Central memory CD8-positive, alpha-beta T cell (primary cell): ENCODE measurements around the gene LMBR1L.
"Not testable (repeated sequence)": the region's sequence is repeated elsewhere in the genome, so short reads cannot be mapped to it uniquely, and the experiment has no call there.

ENCODE experiments used
- ATAC-seq: fragments of 150-1000 bp; cut with Tn5 transposase; replicated peaks from 2 replicates; pipeline ENCODE4 v1.10.0; 2022; ENCODE audit warnings: mild to moderate bottlenecking, moderate FRiP score, moderate number of reproducible peaks; ENCODE audit not compliant: poor library complexity, severe bottlenecking; ENCODE audit errors: extremely low read depth
- DNase-seq, 2 donors: peaks; one replicate each; pipeline ENCODE4 v3.0.0; 2021; ENCODE audit warnings: low spot score in 2 of 2
- H3K27ac Mint-ChIP-seq: one replicate; pipeline ENCODE4 v1.8.0; 2022; ENCODE audit warnings: low read depth, mild to moderate bottlenecking, moderate library complexity, mixed read lengths
- H3K27me3 Mint-ChIP-seq: one replicate; pipeline ENCODE4 v1.8.0; 2022; ENCODE audit warnings: mixed read lengths
- H3K36me3 Mint-ChIP-seq: one replicate; pipeline ENCODE4 v1.8.0; 2022; ENCODE audit warnings: mild to moderate bottlenecking, moderate library complexity, mixed read lengths; ENCODE audit not compliant: insufficient read depth
- H3K4me1 Mint-ChIP-seq: one replicate; pipeline ENCODE4 v1.8.0; 2022; ENCODE audit warnings: mixed read lengths
- H3K4me3 Mint-ChIP-seq: one replicate; pipeline ENCODE4 v1.8.0; 2022; ENCODE audit warnings: mild to moderate bottlenecking, moderate library complexity, mixed read lengths
- H3K9me3 Mint-ChIP-seq: one replicate; pipeline ENCODE4 v1.8.0; 2022; ENCODE audit warnings: mixed read lengths

Gene LMBR1L, protein sequence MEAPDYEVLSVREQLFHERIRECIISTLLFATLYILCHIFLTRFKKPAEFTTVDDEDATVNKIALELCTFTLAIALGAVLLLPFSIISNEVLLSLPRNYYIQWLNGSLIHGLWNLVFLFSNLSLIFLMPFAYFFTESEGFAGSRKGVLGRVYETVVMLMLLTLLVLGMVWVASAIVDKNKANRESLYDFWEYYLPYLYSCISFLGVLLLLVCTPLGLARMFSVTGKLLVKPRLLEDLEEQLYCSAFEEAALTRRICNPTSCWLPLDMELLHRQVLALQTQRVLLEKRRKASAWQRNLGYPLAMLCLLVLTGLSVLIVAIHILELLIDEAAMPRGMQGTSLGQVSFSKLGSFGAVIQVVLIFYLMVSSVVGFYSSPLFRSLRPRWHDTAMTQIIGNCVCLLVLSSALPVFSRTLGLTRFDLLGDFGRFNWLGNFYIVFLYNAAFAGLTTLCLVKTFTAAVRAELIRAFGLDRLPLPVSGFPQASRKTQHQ

DNA sequence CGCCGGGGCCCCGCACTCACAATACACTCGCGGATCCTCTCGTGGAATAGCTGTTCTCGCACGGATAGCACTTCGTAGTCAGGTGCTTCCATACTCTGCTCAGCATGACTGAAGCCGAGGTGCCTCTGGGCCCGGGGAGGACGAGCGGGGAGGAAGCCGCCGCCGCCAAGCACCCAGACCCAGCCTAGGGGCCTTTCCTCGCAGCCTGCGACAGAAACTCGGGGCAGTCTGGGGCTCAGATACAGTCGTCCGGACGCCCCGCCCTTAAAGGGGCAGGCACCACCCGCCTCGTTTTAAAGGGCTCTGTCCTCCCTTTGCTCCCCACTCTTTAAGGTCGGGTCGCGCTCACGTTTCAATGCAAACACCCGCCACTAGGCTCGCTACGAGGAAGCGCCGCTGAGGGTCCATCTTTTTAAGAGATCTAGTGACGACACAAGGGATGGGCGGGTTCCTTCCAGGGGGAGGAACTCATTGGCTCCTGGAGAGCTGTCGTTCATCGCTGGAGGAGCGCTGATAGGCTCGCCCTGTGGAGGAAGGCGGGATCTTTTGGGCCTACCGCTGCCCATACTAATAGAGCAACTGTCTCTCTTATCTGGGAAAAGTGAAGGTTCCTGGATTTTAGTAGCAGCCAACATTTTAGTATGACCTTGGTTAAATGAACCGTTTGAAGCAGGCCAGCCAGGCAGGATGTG lies at the start of gene LMBR1L:
LMBR1L (minus strand) TSS at position 384 of the 692 bp plus-strand sequence; CDS start at position 92, 292 bp downstream.
- H3K36me3 Mint-ChIP-seq = peaks cover 10% of the 10 kb centered on the region
- H3K27ac Mint-ChIP-seq = peak within 1 kb of the TSS; percentile 99
- H3K4me1 Mint-ChIP-seq = peaks cover 39% of the 10 kb centered on the region
- H3K4me3 Mint-ChIP-seq = peak within 1 kb of the TSS; percentile 99
- H3K27me3 Mint-ChIP-seq = no peaks in the 10 kb centered on the region
- ATAC-seq (peak; percentile 96), DNase-seq (peak; percentile 91 to 98)
- no peaks in the 10 kb centered on the region for H3K9me3 Mint-ChIP-seq

DNA sequence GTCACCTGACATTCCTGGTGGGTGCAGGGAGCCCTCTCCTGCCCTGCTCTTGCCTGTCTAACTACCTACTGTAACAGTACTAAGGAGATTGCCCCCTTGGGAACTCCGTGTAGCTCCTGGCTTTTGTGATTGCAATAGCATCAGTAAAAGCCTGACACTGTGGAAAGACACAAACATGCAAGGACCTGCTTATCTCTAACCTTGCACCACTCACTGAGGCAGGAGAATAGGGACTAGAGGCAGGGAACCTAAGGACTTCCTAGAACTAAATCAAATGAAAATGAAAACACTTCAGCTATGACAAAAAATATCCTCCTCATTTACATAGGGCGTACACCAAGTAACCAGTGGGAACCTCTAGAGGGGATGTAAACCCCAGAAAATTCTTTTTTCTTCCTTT lies 49.8 kb upstream of the LMBR1L start:
- no peaks in the 10 kb centered on the region for H3K27me3 Mint-ChIP-seq
- no peak overlapping the region for H3K4me3 Mint-ChIP-seq
- H3K36me3 Mint-ChIP-seq = no peaks in the 10 kb centered on the region
- no peaks in the 10 kb centered on the region for H3K9me3 Mint-ChIP-seq
- ATAC-seq (no peak), DNase-seq (no peak)
- no peaks in the 10 kb centered on the region for H3K4me1 Mint-ChIP-seq
- H3K27ac Mint-ChIP-seq = no peak overlapping the region

DNA sequence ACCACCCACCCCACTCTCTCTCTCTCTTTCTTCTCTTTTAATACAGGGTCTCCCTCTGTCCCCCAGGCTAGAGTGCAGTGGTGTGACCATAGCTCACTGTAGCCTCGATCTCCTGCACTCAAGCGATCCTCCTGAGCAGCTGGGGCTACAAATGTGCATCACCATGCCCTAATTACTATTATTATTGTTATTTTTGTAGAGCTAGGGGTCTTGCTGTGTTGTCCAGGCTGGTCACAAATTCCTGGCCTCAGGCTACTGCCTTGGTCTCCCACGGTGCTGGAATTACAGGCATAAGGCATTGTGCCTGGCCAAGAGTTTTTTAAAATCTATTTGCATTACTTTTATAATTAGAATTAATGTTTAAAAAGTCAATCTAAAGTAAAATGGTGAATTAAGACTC lies 43.6 kb upstream of the LMBR1L start:
- Mint-ChIP-seq H3K27ac (no peak overlapping the region), H3K36me3 (no peaks in the 10 kb centered on the region), H3K4me3 (no peak overlapping the region), H3K27me3 (no peaks in the 10 kb centered on the region), H3K9me3 (no peaks in the 10 kb centered on the region), H3K4me1 (no peaks in the 10 kb centered on the region)
- no peak for ATAC-seq
- no peak for DNase-seq

DNA sequence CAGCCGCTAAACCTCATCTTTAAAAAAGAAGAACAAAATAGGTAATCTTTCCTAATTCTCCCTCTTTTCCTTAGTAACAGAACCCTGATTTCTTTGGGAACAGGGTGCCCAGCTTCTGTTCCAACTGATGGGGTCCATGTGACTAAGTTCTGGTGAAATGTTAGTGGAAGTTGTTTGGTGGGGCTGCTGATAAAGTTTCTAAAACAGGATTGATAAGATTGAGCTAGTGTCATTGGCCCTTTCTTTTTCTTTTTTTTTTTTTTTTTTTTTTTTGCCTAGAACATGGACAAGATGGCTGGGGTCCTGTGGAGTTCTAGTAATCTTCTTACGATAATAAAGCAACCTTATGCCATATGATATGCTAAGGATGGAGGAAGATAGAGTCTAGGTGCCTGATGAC lies 36.7 kb upstream of the LMBR1L start:
- Mint-ChIP-seq H3K27ac (no peak overlapping the region), H3K36me3 (no peaks in the 10 kb centered on the region)
- ATAC-seq = no peak

DNA sequence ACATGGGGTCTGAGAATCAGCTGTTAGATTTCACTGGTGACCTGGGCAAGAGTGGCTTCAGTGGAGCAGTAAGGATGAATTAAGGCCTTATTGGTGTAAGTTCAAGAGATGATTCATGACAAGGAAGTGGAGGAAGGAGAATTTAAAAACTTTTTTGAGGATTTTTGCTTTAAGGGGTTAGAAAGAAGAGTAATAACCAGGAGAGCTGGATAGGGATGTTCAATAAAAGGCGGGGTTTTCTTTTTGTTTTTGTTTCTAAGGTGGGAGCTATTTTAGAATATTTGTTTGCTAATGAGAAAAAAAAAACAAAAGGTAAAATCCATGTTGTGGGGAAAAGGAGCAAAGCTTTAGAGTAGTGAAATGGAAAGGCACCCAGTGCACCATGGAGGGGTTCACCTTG lies 35.8 kb upstream of the LMBR1L start:
- ATAC-seq = no peak
- Mint-ChIP-seq H3K4me3 (no peak overlapping the region), H3K4me1 (no peaks in the 10 kb centered on the region), H3K36me3 (no peaks in the 10 kb centered on the region), H3K27me3 (no peaks in the 10 kb centered on the region), H3K27ac (no peak overlapping the region), H3K9me3 (no peaks in the 10 kb centered on the region)
- no peak for DNase-seq

More for the DNA sequence above, 36.7 kb upstream of the LMBR1L start:
- H3K4me1 Mint-ChIP-seq = no peaks in the 10 kb centered on the region
- H3K27me3 Mint-ChIP-seq = no peaks in the 10 kb centered on the region
- DNase-seq = no peak
- no peak overlapping the region for H3K4me3 Mint-ChIP-seq
- H3K9me3 Mint-ChIP-seq = no peaks in the 10 kb centered on the region

DNA sequence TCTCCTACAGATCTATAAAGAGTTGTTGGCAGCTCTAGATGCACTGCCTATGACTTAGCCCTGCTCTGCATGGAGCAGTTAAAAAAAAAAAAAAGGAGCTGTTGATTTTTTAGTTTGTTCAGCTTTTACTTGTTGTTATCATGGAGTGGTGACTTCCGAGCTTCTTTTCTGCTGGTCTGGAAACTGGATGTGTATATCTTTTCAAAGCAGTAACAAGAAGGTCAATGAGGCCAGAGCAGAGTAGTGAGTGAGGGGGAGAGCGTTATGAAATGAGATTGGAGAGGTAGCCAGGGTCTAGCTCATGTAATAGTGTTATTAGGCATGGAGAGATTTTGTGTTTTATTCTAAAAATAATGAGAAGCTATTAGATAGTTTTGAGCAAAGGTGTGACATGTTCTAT lies 33.7 kb upstream of the LMBR1L start:
- DNase-seq (no peak), ATAC-seq (no peak)
- no peaks in the 10 kb centered on the region for H3K27me3 Mint-ChIP-seq
- no peak overlapping the region for H3K27ac Mint-ChIP-seq
- H3K36me3 Mint-ChIP-seq = peaks cover 1% of the 10 kb centered on the region
- no peaks in the 10 kb centered on the region for H3K9me3 Mint-ChIP-seq
- H3K4me3 Mint-ChIP-seq = no peak overlapping the region
- no peaks in the 10 kb centered on the region for H3K4me1 Mint-ChIP-seq

DNA sequence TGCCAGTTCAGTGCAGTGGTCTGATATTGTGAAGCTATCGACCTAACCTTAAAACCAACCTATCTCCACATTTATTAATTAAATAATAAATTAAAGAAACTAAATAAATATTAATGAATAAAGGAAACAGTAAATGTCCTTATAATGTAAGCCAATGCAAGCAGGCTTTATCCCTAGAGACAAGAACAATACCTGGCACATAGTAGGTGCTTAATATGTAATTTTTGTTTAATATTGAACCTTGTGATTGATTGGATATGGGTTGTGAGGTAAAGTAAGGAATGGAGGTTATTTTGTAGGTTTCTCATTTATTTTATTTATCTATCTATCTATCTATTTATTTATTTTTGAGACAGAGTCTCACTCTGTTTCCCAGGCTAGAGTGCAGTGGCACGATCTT lies 28.4 kb upstream of the LMBR1L start:
- H3K4me3 Mint-ChIP-seq = no peak overlapping the region

DNA sequence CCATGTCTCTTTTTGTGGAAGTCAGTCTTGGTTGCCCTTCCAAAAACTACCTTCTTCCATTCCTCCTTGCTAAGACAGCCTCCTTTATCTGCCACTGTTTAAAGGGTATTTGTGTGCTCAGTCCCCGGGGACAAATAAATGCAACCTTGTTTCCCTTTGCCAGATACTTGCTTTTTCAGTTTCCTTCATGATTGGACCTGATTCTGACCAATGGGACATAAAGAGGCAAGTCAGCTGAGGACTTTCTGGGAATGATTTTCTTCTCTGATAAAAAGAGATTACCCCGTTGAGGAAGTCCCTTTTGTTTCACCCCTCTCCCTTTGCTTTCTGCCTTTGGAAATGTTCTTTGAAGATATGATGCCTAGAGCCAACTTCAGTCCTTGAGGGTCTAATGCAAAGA lies 27.9 kb upstream of the LMBR1L start:
- peaks cover 3% of the 10 kb centered on the region for H3K36me3 Mint-ChIP-seq
- ATAC-seq (no peak), DNase-seq (no peak)
- H3K9me3 Mint-ChIP-seq = no peaks in the 10 kb centered on the region
- no peak overlapping the region for H3K4me3 Mint-ChIP-seq
- H3K4me1 Mint-ChIP-seq = no peaks in the 10 kb centered on the region
- no peaks in the 10 kb centered on the region for H3K27me3 Mint-ChIP-seq
- no peak overlapping the region for H3K27ac Mint-ChIP-seq

More for the DNA sequence above, 28.4 kb upstream of the LMBR1L start:
- H3K4me1 Mint-ChIP-seq = no peaks in the 10 kb centered on the region
- no peaks in the 10 kb centered on the region for H3K27me3 Mint-ChIP-seq
- H3K36me3 Mint-ChIP-seq = peaks cover 3% of the 10 kb centered on the region
- DNase-seq (no peak), ATAC-seq (no peak)
- no peak overlapping the region for H3K27ac Mint-ChIP-seq
- H3K9me3 Mint-ChIP-seq = no peaks in the 10 kb centered on the region

DNA sequence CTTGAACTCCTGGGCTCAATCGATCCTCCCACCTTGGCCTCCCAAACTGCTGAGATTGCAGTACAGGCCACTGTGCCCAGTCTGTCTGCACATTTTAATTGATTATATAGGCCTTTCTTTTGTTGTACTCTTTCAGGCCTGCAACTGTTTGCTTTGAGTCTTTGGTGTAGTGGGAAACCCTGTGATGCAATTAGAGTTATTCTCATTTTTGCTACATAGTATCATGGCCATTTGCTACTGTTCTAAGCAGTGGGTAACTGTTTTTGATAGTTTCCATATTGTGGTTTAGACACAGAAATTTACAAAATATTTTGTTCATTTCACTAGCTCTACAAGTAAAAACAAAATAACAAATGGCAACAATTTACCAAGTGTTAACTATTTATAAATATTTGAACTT lies 26.8 kb upstream of the LMBR1L start:
- DNase-seq = no peak

DNA sequence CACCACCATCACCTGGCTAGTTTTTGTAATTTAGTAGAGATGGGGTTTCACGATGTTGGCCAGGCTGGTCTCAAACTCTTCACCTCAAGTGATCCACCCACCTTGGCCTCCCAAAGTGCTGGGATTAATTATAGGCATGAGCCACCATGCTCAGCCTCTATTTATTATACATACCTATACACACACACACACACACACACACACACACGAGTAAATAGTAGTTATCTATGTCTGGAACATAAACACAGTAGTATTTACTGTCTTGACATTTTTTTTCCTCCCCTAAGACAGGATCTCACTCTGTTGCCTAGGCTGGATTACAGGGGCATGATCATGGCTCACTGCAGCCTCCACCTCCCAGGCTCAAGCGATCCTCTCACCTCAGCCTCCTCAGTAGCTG lies 26.4 kb upstream of the LMBR1L start:
- H3K4me1 Mint-ChIP-seq, DNase-seq, H3K36me3 Mint-ChIP-seq, H3K4me3 Mint-ChIP-seq, ATAC-seq, H3K27ac Mint-ChIP-seq, H3K9me3 Mint-ChIP-seq, H3K27me3 Mint-ChIP-seq: not testable (repeated sequence)

More for the DNA sequence above, 26.8 kb upstream of the LMBR1L start:
- Mint-ChIP-seq H3K4me3 (no peak overlapping the region), H3K9me3 (no peaks in the 10 kb centered on the region), H3K27ac (no peak overlapping the region), H3K36me3 (peaks cover 3% of the 10 kb centered on the region), H3K4me1 (no peaks in the 10 kb centered on the region), H3K27me3 (no peaks in the 10 kb centered on the region)
- ATAC-seq = no peak

DNA sequence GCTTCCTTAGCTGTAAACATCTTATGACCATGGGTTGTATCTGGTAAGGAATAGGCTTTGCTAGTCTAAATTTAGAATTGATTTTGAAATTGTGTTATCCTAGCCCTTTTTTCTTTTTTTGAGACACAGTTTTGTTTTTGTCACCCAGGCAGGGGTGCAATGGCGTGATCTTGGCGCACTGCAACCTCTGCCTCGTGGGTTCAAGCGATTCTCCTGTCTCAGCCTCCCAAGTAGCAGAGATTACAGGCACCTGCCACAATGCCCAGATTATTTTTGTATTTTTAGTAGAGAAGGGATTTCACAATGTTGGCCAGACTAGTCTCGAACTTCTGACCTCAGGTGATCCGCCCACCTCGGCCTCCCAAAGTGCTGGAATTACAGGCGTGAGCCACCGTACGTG lies 22.9 kb upstream of the LMBR1L start:
- Mint-ChIP-seq H3K4me3 (no peak overlapping the region), H3K4me1 (peaks cover 33% of the 10 kb centered on the region), H3K9me3 (no peaks in the 10 kb centered on the region), H3K27me3 (no peaks in the 10 kb centered on the region), H3K27ac (no peak overlapping the region), H3K36me3 (peaks cover 33% of the 10 kb centered on the region)
- ATAC-seq (no peak), DNase-seq (no peak)

DNA sequence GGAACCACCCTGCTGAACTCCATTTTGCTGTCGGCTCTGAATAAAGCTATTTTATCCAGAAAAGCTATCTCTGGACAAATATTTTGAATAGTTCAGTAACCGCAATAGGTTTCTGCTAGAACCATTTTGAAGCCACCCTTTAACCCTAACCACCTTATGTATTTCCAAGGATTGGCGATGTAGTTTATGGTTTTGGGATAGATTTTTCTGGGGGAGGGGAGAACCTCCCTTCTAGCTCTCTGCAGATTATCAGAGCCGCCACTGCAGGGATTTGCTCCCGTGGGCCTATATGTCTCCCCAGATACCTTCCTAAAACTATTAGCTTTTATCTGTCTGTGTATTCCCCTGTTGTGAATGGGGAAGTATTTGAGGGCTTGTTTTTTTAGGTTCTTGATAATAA lies 22.4 kb upstream of the LMBR1L start:
- Mint-ChIP-seq H3K9me3 (no peaks in the 10 kb centered on the region), H3K4me3 (no peak overlapping the region), H3K36me3 (peaks cover 35% of the 10 kb centered on the region), H3K4me1 (peaks cover 33% of the 10 kb centered on the region), H3K27ac (no peak overlapping the region), H3K27me3 (no peaks in the 10 kb centered on the region)
- DNase-seq = no peak
- ATAC-seq = no peak
